HG02870 (cell line): ENCODE measurements around the gene IFT22.
"Not testable (repeated sequence)": the region's sequence is repeated elsewhere in the genome, so short reads cannot be mapped to it uniquely, and the experiment has no call there.

Experiments
- ATAC-seq: cut with Tn5 transposase; IDR thresholded peaks from one replicate; pipeline ENCODE4 v1.9.1; 2021; ENCODE audit warnings: mild to moderate bottlenecking, moderate library complexity; ENCODE audit not compliant: unreplicated experiment

IFT22 gene

DNA sequence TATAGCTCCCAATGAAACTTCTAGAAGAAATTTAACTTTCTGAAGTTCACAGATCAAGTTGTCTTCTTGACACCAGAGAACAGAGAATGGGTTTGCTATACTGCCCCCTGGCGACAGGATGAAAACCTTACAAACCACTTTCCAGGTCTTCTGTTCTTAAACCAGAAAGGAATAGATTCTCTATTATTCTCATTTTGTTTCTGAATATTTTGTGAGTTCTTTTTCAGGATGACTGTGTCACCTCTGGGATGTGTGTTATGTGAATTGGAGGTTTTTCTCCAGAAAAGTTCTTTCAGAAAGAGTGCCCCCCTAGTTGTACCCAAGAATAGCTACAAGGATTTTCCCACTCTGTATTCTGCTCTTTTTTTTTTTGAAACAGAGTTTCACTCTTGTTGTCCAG is 6.3 kb downstream of the IFT22 start:
- ATAC-seq: no peak

DNA sequence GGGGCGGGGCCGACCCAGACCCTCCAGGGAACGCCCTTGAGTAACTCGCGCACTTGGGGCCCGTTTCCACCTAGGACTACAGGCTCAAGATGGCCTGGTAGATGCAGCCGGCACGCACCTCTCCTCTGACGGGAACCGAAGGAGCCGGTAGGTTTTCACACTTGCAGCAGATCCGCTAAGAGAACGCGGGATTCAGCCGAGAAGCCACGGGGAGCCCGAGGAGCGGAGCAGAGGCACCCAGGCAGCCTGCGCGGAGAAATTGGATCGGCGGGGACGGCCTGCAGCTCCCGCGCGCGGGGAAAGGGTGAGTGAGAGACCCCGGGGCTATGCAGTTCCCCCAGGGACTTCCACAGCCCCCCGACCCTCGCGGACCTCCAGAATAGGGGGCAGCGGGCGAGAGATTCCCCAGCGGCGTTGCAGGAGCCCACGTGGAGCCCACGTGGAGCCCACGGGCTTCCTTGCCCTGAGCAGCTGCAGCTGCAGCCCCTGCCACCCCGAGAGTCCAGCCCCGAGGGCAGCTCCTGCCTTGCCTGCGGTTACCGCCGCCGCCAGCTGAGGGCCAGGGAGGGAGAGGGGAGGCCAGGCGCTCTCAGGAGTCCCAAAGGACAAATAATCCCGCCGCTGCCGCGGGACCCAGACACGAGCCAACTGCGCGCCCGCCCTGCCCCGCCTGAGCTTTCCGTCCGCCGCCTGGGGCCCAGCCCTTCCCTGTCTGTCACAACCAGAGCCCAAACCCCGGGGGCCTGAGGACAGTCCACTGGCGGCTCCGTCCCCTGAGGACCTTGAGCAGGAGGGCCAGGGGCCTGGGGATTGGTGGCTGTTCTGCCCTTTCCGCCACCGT is 13.1 kb downstream of the IFT22 start:
- ATAC-seq: no peak

DNA sequence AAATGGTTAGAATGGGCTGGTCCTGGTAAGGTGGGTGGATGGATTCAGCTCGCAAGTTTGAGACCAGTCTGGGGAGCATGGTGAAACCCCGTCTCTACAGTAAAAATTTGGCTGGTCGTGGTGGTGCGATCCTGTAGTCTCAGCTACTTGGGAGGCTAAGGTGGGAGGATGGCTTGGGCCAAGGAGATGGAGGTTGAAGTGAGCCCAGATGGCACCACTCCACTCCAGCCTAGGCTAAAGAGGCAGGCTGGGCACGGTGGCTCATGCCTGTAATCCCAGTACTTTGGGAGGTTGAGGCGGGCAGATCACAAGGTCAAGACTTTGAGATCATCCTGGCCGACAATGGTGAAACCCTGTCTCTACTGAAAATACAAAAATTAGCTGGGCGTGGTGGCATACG is 15.3 kb downstream of the IFT22 start:
- no peak for ATAC-seq

DNA sequence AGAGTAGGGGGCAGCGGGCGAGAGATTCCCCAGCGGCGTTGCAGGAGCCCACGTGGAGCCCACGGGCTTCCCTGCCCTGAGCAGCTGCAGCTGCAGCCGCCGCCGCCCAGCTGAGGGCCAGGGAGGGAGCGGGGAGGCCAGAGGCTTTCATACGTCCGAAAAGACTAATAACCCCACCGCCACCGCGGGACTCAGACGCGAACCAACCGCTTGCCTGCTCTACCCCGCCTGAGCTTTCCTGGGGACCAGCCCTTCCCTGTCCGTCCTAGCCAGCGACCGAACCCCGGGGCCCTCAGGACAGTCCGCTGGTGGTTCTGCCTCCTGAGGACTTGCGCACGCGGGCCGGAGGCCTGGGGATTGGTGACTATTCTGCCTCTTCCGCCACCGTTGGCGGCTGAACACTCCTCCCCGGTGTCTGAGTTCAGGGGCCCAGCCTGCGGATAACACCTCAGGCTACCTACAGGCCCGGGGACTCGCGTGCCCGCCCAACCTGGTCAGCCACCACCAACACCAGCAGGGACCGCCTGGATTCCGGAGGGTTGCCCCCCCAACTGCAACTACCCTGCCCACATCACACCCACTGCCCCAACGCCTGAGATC is 18.4 kb downstream of the IFT22 start:
- ATAC-seq: no peak

DNA sequence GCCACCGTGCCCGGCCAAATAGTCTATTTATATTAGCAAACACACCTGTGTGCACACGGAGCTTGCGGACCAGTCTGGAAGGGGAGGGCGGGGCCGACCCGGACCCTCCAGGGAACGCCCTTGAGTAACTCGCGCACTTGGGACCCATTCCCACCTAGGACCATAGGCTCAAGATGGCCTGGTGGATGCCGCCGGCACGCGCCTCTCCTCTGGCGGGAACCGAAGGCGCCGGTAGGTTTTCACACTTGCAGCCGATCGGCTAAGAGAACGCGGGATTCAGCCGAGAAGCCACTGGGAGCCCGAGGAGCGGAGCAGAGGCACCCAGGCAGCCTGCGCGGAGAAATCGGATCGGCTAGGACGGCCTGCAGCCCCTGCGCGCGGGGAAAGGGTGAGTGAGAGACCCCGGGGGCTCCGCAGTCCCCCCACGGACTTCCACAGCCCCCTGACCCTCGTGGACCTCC is 18.9 kb downstream of the IFT22 start:
- no peak for ATAC-seq

DNA sequence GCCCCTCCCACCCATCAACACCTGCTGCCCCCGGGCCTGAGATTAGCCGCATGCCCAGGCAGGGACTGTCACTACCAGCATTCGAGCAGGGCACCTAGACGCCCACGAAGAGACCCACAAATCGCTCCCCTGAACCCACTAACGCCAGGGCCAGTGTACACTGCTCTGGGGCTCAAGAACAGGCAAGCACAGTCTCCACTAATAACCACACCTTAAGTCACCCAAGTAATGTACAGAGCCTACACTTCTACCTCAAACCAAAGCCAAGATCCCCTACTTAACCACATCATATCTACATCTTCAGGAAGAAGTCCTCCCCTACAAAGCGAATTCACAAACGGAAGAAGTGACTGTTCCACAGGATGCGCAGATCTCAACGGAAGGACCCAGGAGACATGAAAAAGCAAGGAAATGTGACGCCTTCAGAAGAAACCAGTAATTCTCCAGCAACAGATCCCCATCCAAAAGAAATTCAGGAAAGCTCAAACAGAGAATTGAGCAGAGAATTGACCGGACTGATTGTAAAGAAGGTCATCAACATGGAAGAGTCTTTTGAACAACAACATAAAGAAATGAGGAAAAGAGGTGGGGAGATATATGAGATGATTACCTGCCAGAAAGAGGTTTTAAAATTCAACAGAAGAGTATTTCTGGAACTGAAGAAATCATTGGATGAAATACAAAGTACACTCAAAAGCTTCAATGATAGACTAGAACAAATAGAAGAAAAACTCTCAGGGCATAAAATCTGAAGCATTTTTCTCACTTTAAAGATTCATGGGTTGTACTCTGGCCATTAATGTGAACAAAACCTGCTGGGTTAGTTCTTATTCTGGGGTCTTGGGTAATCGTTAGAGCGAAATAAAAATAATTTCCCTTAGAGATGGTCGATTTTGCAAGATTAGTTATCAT is 20.9 kb downstream of the IFT22 start:
- ATAC-seq: no peak

DNA sequence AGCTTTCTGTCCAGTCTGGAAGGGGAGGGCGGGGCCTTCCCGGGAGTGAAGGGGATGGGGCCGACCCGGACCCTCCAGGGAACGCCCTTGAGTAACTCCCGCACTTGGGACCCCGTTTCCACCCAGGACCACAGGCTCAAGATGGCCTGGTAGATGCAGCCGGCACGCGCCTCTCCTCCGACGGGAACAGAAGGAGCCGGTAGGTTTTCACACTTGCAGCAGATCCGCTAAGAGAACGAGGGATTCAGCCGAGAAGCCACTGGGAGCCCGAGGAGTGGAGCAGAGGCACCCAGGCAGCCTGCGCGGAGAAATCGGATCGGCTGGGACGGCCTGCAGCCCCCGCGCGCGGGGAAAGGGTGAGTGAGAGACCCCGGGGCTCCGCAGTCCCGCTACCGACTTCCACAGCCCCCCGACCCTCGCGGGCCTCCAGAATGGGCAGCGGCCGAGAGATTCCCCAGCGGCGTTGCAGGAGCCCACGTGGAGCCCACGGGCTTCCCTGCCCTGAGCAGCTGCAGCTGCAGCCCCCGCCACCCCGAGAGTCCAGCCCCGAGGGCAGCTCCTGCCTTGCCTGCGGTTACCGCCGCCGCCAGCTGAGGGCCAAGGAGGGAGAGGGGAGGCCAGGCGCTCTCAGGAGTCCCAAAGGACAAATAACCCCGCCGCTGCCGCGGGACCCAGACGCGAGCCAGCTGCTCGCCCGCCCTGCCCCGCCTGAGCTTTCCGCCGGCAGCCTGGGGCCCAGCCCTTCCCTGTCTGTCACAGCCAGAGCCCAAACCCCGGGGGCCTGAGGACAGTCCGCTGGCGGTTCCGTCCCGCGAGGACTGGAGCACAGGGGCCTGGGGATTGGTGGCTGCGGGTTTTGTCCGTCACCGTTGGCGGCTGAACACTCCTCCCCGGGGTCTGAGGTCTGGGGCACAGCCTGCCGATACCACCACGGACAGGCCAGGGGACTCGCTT is 21.8 kb downstream of the IFT22 start:
- no peak for ATAC-seq

DNA sequence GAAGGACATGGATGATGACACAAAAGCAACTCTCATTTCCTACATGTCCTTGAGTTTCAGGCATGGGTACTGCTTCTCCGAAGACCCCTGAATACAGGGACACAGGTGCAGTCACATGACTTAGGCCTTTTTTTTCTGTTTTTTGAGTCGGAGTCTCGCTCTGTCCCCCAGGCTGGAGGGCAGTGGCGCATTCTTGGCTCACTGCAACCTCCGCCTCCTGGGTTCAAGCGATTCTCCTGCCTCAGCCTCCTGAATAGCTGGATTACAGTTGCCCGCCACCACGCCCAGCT is 26.8 kb downstream of the IFT22 start:
- ATAC-seq: no peak

DNA sequence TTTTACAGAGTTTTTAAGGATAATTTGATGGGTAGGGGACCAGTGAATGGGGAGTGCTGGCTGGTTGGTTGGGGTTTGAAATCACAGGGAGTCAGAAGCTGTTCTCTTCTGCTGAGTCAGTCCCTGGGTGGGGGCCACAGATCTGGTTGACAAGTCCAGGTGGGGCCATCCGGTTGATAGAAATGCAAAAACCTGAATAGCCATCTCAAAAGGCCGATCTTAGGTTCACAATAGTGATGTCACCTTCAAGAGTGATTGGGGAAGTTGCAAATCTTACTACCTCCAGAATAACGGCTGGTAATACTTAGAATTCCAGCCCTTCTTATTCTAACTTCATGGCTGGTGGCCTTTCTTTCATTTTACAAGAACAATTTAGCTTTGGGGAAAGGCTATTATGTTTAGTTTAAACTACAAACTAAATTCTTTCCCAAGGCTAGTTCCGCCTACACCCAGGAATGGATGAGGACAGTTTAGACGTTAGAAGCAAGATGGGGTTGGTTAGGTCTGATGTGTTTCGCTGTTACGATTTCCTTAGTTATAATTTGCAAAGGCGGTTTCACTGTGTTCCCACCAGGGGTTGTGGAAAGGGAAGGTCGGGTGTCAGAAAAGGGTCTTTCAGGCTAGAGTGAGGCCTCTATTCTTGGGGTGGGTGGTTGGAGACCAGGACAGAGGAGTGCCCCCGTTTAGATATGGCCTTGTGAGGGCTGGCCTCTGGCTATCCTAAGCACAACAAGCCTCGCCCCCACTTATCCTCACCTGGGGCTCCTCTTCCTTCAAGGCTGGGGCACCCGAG is 27.4 kb downstream of the IFT22 start:
- no peak for ATAC-seq

DNA sequence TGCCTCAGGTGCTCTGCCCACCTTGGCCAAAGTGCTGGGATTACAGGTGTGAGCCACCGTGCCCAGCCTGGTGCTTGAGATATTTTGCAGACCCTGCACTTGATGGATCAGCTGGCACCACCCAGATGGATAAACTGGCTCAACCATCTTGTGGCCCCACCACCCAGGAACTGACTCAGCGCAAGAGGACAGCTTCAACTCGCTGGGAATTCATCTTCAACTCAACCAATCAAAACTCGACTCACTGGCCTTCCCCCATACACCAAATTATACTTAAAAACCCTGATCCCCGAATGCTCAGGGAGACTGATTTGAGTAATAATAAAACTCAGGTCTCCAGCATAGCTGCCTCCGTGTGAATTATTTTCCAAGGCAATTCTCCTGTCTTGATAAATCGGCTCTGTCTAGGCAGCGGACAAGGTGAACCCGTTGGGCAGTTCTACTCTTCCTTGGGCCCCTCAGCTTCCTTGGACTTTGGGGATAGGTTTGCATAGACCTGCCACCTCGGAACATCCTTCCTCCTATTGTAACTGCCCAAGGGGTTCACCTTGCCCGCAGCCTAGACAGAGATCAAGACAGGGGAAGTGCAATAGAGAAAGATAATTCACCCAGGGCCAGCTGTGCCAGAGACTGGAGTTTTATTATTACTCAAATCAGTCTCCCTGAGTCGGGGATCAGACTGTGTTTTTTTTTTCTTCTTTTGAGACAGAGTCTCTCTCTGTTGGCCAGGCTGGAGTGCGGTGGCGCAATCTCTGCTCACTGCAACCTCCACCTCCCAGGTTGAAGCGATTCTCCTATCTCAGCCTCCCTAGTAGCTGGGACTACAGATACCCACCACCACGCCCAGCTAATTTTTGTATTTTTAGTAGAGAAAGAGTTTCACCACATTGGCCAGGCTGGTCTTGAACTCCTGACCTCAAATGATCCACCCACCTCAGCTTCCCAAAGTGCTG is 28.3 kb downstream of the IFT22 start:
- not testable (repeated sequence) for ATAC-seq

DNA sequence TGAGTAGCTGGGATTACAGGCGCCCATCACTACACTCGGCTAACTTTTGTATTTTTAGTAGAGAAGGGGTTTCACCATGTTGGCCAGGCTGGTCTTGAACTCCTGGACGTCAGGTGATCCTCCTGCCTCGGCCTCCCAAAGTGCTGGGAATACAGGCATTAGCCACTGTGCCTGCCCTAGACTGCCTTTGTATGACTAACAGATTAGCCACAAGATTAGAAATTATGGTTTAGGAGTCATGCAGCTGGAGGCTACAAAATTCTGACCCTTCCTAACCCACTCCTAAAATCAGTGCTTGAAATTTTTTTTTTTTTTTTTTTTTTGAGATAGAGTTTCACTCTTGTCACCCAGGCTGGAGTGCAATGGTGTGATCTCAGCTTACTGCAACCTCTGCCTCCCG is 29.0 kb downstream of the IFT22 start:
- not testable (repeated sequence) for ATAC-seq

DNA sequence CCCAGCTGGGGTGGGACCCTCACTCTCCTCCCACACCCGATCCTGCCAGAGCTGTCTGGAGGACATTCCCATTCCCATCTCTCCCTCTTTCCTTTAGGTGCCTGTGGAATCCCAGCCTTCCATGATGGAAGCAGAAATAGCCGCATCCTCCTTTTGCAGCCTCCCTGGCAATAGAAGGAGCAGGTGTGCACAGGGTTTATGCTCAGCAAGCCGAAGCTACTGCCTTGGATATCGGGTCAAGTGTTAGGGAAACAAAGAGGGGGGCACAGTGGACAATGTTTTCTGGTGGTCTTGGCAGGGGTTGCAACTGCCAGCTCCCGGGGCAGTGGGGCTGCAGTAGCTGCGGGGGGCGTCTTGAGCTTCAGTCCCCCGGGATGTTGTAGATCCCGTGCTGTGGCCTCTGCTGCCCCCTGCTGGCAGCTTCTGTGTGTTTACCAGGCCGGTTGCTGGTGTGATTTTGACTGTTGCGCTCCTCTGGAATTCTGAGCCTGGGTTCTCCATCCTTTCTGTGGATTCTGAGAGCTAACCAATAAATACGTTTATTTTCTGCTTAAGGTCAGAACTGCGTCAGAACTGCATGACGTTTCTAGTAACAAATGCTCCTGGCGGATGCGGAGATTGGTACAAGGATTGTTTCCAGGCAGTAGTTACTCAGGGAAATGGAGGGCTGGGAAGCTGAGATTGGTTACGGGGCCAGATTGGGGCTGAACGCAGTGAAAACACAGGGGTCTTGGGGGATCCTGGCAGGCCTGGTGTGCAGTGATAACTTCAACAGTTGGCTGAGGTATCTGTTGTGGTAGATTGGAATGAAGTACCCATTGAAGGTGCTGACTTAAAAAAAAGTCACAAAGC is 31.2 kb downstream of the IFT22 start:
- ATAC-seq: not testable (repeated sequence)

DNA sequence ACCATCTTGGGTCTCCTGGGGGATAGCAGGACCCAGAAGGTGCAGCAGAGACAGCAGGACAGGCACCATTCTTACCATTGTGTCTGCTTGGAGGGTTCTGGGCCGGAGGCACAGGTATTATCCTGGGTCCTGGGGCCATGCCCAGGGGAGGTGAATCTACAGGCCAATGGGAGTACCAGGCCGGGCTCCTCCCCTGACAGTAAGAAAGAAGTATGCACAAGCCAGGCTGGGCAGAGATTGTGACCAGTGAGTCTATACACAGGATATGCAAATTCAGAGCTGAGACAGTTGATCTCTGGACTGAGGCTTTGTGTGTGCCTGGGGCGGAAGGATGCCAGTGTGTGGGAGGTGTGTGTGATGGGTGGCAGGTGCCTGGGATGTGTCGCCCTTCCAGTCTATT is 31.9 kb downstream of the IFT22 start:
- ATAC-seq: not testable (repeated sequence)

DNA sequence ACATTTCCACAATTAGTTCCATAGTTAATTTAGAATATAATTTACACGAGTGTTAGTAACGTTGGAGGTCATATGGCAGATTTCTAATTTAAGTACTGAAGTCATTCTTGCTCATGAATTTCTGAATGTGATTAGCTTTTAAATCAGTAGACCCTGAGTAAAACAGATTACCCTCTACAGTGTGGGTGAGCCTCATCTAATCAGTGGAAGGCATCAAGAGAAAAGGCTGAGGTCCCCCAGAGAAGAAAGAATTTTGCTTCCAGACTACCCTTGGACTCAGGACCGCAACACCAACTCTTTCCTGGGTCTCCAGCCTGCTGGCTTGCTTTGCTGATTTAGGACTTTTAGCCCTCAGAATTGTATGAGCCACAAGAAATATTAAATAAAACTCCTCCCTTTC is 33.2 kb downstream of the IFT22 start:
- no peak for ATAC-seq

DNA sequence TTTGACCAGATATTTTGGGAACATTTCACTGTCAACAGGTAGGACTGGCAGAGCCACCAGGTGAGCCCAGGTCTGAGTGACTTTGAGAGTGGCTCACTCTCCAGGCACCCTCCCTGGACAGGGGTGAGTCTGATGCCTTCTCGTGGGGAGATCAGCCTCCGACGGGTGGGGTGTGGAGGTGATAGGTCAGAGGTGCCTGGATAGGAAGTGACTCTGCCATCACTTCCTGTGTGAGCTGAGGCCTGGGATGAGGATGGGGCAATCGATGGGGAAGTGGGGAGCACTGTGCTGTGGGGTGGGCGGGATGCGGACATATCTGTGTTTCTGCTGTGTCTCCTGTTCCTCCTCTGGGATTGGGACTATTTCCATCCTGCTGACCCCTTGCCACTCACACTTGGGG is 34.6 kb downstream of the IFT22 start:
- ATAC-seq: no peak

DNA sequence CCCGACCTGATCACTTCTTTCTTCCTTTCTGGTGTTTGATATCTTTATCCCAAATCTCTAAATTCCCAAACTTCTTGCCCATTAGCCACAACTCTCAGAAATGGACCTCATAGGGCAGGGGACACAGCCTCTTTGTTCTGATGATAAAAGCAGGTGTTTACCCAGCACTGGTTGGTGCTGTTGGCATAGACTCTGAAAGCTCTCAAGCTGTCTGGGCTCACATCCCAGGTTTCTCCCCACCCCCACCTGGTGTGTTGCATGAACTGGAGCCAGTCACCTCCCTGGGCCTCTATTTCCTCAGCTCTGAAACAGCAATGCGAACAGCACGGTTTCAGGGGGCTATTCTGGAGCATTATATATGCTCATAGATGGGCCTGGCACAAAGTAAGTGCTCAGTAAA is 35.7 kb downstream of the IFT22 start:
- ATAC-seq: not testable (repeated sequence)

DNA sequence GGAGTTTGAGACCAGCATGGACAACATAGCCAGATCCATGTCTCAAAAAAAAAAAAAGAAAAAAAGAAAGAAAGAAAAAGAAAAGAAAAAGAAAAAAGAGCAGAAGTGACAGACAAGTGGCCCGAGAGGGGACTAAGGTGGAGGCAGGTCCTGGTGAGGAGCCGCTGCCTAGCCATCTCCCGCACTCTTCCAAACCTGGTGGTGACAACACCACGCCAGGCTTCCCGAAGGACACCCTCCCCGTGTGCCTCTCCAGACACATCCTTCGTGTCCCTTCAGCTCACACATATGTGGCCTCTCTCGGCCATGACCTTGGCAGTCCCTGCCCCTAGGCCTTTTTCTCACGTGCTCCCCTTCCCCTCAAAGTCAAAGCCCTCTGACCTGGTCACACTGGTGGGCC is 36.4 kb downstream of the IFT22 start:
- no peak for ATAC-seq

DNA sequence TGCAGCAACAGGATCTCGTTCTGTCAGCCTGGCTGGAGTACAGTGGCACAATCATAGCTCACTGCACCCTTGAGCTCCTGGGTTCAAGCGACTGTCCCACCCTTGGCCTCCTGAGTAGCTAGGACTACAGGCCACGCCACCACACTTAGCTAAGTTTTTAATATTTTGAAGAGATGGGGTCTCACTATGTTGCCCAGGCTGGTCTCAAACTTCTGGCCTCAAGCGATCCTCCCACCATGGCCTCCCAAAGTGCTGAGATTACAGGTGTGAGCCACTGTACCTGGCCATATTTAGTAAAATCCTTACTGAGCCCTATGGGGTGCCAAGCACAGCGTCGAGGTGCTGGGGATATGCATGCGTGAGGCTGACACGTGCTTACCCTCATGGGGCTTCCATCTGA is 40.7 kb downstream of the IFT22 start:
- ATAC-seq: not testable (repeated sequence)
